Prostate gland (tissue), 2 donors: Measurements from ENCODE around the gene KCNK6. TPM values are rescaled to one million over a fixed set of nuclear protein-coding genes. Genes with fewer than 3 reads are reported as not detected.

Source experiments
- DNase-seq: peaks from one replicate; pipeline ENCODE4 v3.0.0-alpha.2; 2019; ENCODE audit warnings: low spot score
- H3K27ac ChIP-seq, 2 donors: fragments of 200-600 bp; sonication (generic); 2 replicates each; pipeline ENCODE4 v1.5.1; 2017 to 2019
- H3K27me3 ChIP-seq: fragments of 200-600 bp; sonication (generic); replicated peaks from 2 replicates; pipeline ENCODE4 v1.5.1; 2019; ENCODE audit not compliant: insufficient read depth
- H3K36me3 ChIP-seq, 2 donors: fragments of 200-600 bp; sonication (generic); 1 replicate in 1 of 2; 2 replicates in 1 of 2; pipeline versions ENCODE4 v1.5.1 to v1.8.1; 2017 to 2019
- H3K4me1 ChIP-seq: fragments of 200-600 bp; sonication (generic); replicated peaks from 2 replicates; pipeline ENCODE4 v1.5.1; 2019
- H3K4me3 ChIP-seq, 2 donors: fragments of 200-600 bp; sonication (generic); 2 replicates each; pipeline ENCODE4 v1.5.1; 2017 to 2019
- H3K9me3 ChIP-seq: fragments of 200-600 bp; sonication (generic); 2 replicates; pipeline ENCODE4 v1.5.1; 2017
- CTCF ChIP-seq, 4 experiments: fragments of 200-600 bp in 2 of 4; fragments of 450-650 bp in 2 of 4; sonication (generic) in 2 of 4; IDR thresholded peaks; 1 replicate in 3 of 4; 2 replicates in 1 of 4; pipeline ENCODE4 v1.5.1; 2016 to 2019; ENCODE audit warnings: antibody characterized with exemption in 4 of 4, mild to moderate bottlenecking in 2 of 4, moderate library complexity in 2 of 4
- POLR2A ChIP-seq: fragments of 450-650 bp; IDR thresholded peaks from one replicate; pipeline ENCODE4 v1.6.1; 2016; ENCODE audit warnings: antibody characterized with exemption, mild to moderate bottlenecking
- POLR2AphosphoS5 ChIP-seq: sonication (generic); formaldehyde crosslinking; IDR thresholded peaks from one replicate; pipeline ENCODE4 v1.6.1; 2017; ENCODE audit warnings: antibody characterized with exemption
- WGBS: methylation state at CpG from one replicate; pipeline ENCODE4 v1.1.5; 2018; 5-methylcytosine and 5-hydroxymethylcytosine counted together
- intact Hi-C: fragments of 100-400 bp; cut with DNase I; formaldehyde crosslinking; loops from one replicate; pipeline ENCODE4 v1.14.2; 2022
- total RNA-seq, 2 donors: library from RNA; depleted of rRNA; stranded (reverse); fragments of >200 nt; gene quantifications; one replicate each; pipeline ENCODE4 v1.1.0, GENCODE V29; 2016

The KCNK6 gene
- total RNA-seq, 2 donors from 2014 or later: 5.9 to 7.3 TPM

DNA sequence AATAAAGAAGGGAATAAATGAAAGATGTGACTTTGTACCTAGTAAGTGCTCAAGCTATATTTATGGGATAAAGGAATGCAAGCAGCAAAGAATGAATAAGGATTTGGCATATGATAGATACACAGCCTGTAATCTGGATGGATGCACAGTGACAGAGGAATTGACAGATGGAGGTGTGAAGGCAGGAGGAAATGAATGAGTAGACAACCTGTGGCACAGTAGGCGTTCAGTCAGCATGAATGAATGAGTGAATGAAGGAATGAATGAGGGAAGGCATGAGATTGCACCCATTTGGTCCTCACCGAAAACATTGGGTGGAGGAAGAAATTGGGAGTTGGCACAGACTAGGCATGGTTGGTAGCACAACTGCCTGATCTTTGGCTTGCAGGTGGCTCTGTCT, 49.9 kb downstream of the KCNK6 start:
- WGBS: 85% methylated on average over 2 of the region's 2 CpGs
- intact Hi-C loops: no loop called here
- no peak for TF ChIP-seq POLR2A
- no peak for TF ChIP-seq POLR2AphosphoS5
- no peak for TF ChIP-seq CTCF (IDR thresholded peaks at IDR 0.05)

GRCh38 chr19:38370299-38370698, 50.7 kb downstream of the KCNK6 start:
- TF ChIP-seq CTCF (IDR thresholded peaks at IDR 0.05): no peak
- TF ChIP-seq POLR2AphosphoS5: no peak
- no peak for TF ChIP-seq POLR2A
- WGBS: 67% methylated on average over 12 of the region's 12 CpGs

More for the DNA sequence above, 49.9 kb downstream of the KCNK6 start:
- Histone ChIP-seq H3K4me1 (no peaks in the 10 kb centered on the region), H3K27ac (no peak overlapping the region), H3K4me3 (no peak overlapping the region), H3K9me3 (no peaks in the 10 kb centered on the region), H3K36me3 (no peaks in the 10 kb centered on the region), H3K27me3 (no peaks in the 10 kb centered on the region)
- no peak for DNase-seq

DNA sequence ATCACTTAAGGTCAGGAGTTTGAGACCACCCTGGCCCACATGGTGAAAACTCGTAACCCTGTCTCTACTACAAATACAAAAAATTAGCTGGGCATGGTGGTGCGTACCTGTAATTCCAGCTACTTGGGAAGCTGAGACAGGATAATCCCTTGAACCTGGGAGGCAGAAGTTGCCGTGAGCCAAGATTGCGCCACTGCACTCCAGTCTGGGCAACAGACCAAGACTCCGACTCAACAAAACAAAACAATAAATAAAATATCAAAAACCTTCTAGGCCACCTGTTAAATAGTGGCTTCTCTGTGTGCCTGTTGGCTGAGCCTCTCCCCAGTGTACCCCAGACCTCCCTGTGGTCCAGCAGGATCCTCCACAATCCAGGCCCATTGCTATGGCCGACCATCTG, 51.4 kb downstream of the KCNK6 start:
- Histone ChIP-seq H3K36me3 (no peaks in the 10 kb centered on the region), H3K4me1 (peaks cover 5% of the 10 kb centered on the region), H3K27ac (no peak overlapping the region), H3K9me3 (no peaks in the 10 kb centered on the region), H3K4me3 (no peak overlapping the region), H3K27me3 (no peaks in the 10 kb centered on the region)
- TF ChIP-seq POLR2A: no peak
- TF ChIP-seq POLR2AphosphoS5: no peak
- no peak for TF ChIP-seq CTCF (IDR thresholded peaks at IDR 0.05)
- intact Hi-C loops: no loop called here
- 84% methylated on average over 6 of the region's 6 CpGs for WGBS
- DNase-seq: no peak

More at GRCh38 chr19:38370299-38370698, 50.7 kb downstream of the KCNK6 start:
- intact Hi-C loops: no loop called here
- no peak for DNase-seq
- H3K4me1 ChIP-seq: no peaks in the 10 kb centered on the region
- no peaks in the 10 kb centered on the region for H3K9me3 ChIP-seq
- H3K36me3 ChIP-seq: no peaks in the 10 kb centered on the region
- no peaks in the 10 kb centered on the region for H3K27me3 ChIP-seq
- H3K4me3 ChIP-seq: no peak overlapping the region
- no peak overlapping the region for H3K27ac ChIP-seq

GRCh38 chr19:38373907-38374331, 54.3 kb downstream of the KCNK6 start:
- Histone ChIP-seq H3K9me3 (no peaks in the 10 kb centered on the region), H3K36me3 (no peaks in the 10 kb centered on the region), H3K27me3 (no peaks in the 10 kb centered on the region), H3K27ac (peak overlapping the region; percentile 93), H3K4me3 (peak overlapping the region; percentile 75 to 87), H3K4me1 (peaks cover 14% of the 10 kb centered on the region)
- TF ChIP-seq POLR2A (no peak), CTCF (IDR thresholded peaks at IDR 0.05) (no peak), POLR2AphosphoS5 (no peak)
- WGBS: 61% methylated on average over 6 of the region's 6 CpGs
- intact Hi-C loops: loop anchor here (2.0 kb wide), 1 partner anchor 37 kb away; no protein-coding TSS in a partner anchor
- no peak for DNase-seq

DNA sequence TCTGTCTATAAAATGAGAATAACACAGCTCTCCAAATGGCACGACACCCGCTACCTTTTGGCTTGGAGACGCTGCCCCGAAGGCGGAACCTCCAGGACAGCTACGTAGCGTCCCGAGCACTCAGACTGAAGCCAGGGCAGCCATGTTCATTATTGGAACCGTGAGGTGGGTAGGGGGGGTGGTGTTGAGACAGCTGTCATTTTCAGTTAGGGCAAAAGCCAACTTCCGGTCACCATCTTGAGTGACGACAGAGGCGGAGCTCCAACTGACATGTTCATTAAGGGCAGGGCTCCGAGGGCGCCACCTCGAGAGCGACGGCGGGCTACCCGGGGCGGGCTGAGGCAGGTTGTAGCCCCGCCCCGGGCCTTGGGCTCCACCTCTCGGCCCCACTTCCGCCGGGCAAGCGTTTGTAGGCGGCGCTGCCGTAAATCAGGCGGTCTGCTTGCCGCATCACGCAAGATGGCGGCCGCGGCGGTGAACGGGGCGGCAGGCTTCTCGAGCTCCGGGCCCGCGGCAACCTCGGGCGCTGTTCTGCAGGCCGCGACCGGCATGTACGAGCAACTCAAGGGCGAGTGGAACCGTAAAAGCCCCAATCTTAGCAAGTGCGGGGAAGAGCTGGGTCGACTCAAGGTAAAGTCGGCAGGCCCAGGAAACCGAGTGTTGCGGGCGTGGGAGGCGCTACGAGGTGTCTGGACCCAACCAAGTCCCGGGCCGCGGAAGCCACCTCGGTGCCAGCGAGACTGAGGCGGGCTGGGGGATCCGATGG, 54.9 kb downstream of the KCNK6 start, which contains the start of gene PSMD8:
TSS of gene PSMD8 (plus strand) at position 240 of the 766 bp plus-strand sequence. CDS start at position 271, 31 bp downstream.
- Histone ChIP-seq H3K36me3 (peaks cover 0 to 3% of the 10 kb centered on the region in 2 donors), H3K4me1 (peaks cover 14% of the 10 kb centered on the region), H3K27ac (peak within 1 kb of the TSS; percentile 93), H3K4me3 (peak within 1 kb of the TSS; percentile 75 to 87), H3K9me3 (no peaks in the 10 kb centered on the region), H3K27me3 (no peaks in the 10 kb centered on the region)
- TF ChIP-seq POLR2AphosphoS5 (peak; percentile 97), POLR2A (peak; percentile 98), CTCF (IDR thresholded peaks at IDR 0.05) (peak; percentile 25 to 49 (median 38))
- peak; percentile 100 for DNase-seq
- WGBS: 1% methylated on average over 41 of the region's 65 CpGs
- intact Hi-C loops: loop anchor here (2.0 kb wide), 1 partner anchor 38 kb away; no protein-coding TSS in a partner anchor
